OCI-LY3 (cell line): ENCODE measurements around the gene TSPO2.

ENCODE experiments used
- H2AFZ ChIP-seq: fragments of 200-600, 300-600 bp; shearing (Covaris generic); 2 replicates; pipeline ENCODE4 v1.6.0; 2014; ENCODE audit warnings: antibody characterized with exemption, low read depth, low read length
- H3K27ac ChIP-seq: fragments of 200-600, 300-600 bp; sonication (generic); 2 replicates; pipeline ENCODE4 v1.5.1; 2014; ENCODE audit warnings: mild to moderate bottlenecking, low read length, moderate library complexity, mixed read lengths
- H3K27me3 ChIP-seq: fragments of 200-600, 300-600 bp; sonication (generic); 2 replicates; pipeline ENCODE4 v1.6.1; 2014; ENCODE audit warnings: low read depth, low read length, mixed read lengths
- H3K36me3 ChIP-seq: fragments of 200-600, 300-600 bp; sonication (generic); replicated peaks from 2 replicates; pipeline ENCODE3; 2014; ENCODE audit warnings: low read depth, low read length, mixed read lengths
- H3K4me1 ChIP-seq: fragments of 300-600, 200-600 bp; sonication (generic); 2 replicates; pipeline ENCODE4 v1.6.1; 2014; ENCODE audit warnings: low read length, mixed read lengths
- H3K4me2 ChIP-seq: fragments of 200-600, 300-600 bp; sonication (generic); 2 replicates; pipeline ENCODE4 v1.6.1; 2014; ENCODE audit warnings: low read length, mixed read lengths
- H3K4me3 ChIP-seq: fragments of 300-600, 200-600 bp; sonication (generic); 2 replicates; pipeline ENCODE4 v1.5.1; 2014; ENCODE audit warnings: antibody characterized with exemption, mild to moderate bottlenecking, low read length, moderate library complexity
- H3K79me2 ChIP-seq: fragments of 300-600, 200-600 bp; shearing (Covaris generic); 2 replicates; pipeline ENCODE4 v1.6.1; 2014; ENCODE audit warnings: mild to moderate bottlenecking, low read length, mixed read lengths
- H3K9ac ChIP-seq: fragments of 300-600, 200-600 bp; shearing (Covaris generic); 2 replicates; pipeline ENCODE4 v1.6.0; 2014; ENCODE audit warnings: mild to moderate bottlenecking, low read length, moderate library complexity
- H3K9me3 ChIP-seq: fragments of 200-600, 300-600 bp; shearing (Covaris generic); 2 replicates; pipeline ENCODE4 v1.6.1; 2014; ENCODE audit warnings: low read length, mixed read lengths; ENCODE audit not compliant: insufficient read depth
- H4K20me1 ChIP-seq: fragments of 200-600, 300-600 bp; sonication (generic); 2 replicates; pipeline ENCODE4 v1.6.1; 2016; ENCODE audit warnings: low read length, mixed read lengths; ENCODE audit not compliant: insufficient read depth
- EZH2phosphoT487 ChIP-seq: fragments of 200-600 bp; shearing (Covaris generic); IDR thresholded peaks from 2 replicates; pipeline ENCODE4 v1.6.1; 2018; ENCODE audit warnings: antibody characterized with exemption, mixed run types, low read depth
- TF ChIP-seq, protein P1 (sequence below): fragments of 200-600, 300-600 bp; sonication (generic); IDR thresholded peaks from 2 replicates; pipeline ENCODE4 v1.5.1; 2014; ENCODE audit warnings: antibody characterized with exemption, low read length, low read depth

TSPO2 gene

DNA sequence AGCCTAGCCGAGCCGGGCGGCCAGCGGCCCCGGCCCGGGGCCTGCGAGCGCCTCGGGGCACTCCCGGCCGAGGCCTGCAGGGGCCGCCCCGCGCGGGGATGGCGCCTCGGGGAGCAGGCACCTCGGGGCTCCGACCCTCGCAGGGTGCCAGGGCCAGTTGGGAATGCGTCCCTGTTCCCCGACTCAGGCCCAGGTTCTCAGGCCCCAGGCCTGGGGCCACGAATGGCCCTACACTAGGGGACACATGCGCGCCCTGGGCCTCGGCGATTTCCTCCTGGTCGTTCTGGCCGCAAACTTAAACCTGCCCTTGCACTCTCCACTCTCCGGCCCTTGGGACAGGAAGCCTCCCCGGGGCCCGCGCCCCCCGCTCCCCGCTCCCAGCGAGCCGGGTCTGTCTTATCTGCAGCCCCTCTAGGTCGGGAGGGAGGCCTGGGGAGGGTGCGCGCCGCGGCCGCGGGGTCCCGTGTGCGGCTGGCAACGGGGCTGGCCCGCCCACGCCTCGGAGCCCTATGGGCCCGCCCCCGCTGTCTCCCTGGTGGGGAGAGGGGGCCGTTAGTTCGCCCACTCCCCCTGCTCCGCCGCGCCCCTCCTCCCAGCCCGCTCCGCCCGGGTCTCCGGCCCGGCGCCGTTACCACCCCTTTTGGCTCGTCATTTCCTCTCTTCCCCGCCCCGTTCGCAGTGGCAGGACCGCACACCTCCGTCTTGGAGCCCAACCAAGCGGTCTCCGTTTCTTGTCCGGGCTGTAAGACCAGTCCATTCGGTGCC is 31.1 kb downstream of the TSPO2 start:
- TF ChIP-seq, protein P1, sequence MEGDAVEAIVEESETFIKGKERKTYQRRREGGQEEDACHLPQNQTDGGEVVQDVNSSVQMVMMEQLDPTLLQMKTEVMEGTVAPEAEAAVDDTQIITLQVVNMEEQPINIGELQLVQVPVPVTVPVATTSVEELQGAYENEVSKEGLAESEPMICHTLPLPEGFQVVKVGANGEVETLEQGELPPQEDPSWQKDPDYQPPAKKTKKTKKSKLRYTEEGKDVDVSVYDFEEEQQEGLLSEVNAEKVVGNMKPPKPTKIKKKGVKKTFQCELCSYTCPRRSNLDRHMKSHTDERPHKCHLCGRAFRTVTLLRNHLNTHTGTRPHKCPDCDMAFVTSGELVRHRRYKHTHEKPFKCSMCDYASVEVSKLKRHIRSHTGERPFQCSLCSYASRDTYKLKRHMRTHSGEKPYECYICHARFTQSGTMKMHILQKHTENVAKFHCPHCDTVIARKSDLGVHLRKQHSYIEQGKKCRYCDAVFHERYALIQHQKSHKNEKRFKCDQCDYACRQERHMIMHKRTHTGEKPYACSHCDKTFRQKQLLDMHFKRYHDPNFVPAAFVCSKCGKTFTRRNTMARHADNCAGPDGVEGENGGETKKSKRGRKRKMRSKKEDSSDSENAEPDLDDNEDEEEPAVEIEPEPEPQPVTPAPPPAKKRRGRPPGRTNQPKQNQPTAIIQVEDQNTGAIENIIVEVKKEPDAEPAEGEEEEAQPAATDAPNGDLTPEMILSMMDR: no peak
- TF ChIP-seq EZH2phosphoT487: no peak
- peak overlapping the region; percentile 97 for H3K9ac ChIP-seq

DNA sequence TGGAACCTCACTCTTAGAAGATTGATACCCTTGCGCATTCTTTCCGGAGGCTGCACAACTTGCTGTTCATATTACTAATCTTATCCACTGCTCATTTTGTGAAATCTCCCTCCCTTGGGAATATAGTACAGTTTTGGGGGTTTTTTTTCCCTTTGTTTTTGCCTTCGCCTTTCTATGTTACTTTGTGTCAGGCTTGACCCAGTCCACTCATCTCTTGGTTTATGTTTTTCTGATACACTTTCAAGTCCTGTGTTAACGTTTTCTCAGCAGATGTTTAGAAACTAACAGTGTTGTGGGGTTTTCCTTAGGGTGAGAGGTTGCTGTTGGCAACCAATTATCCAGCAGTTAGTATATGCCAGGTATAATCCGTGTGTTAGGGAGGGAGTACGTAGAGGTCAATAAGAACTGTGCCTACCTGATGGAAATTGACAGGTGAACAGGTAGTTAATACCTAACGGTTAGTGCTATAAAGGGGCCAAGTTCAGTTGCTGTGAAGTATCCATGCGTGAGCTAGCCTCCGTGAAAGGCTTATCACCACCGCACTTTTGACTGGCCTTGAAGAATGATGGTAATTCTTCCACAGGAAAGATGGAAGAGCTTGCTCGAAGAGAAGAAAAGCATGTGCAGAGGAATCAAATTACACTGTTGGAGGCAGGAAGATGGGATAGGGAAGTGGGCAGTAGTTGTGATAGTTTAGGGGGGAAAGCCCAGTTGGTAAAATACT is 31.9 kb downstream of the TSPO2 start:
- Histone ChIP-seq H3K36me3 (peaks cover 16% of the 10 kb centered on the region), H3K79me2 (peaks cover 70% of the 10 kb centered on the region), H3K27ac (peak overlapping the region; percentile 92), H3K4me2 (peak overlapping the region; percentile 96), H2AFZ (no peak overlapping the region), H3K9me3 (no peaks in the 10 kb centered on the region), H3K9ac (peak overlapping the region; percentile 97), H3K27me3 (no peaks in the 10 kb centered on the region), H3K4me3 (peak overlapping the region; percentile 77), H3K4me1 (peaks cover 31% of the 10 kb centered on the region), H4K20me1 (peaks cover 37% of the 10 kb centered on the region)
- TF ChIP-seq EZH2phosphoT487: no peak
- TF ChIP-seq, protein P1: no peak

More for the DNA sequence above, 31.1 kb downstream of the TSPO2 start:
- Histone ChIP-seq H3K4me2 (peak overlapping the region; percentile 96), H2AFZ (no peak overlapping the region), H3K4me3 (peak overlapping the region; percentile 77), H3K79me2 (peaks cover 63% of the 10 kb centered on the region), H3K9me3 (no peaks in the 10 kb centered on the region), H3K27me3 (no peaks in the 10 kb centered on the region), H4K20me1 (peaks cover 37% of the 10 kb centered on the region), H3K36me3 (peaks cover 9% of the 10 kb centered on the region), H3K27ac (peak overlapping the region; percentile 92), H3K4me1 (peaks cover 31% of the 10 kb centered on the region)

DNA sequence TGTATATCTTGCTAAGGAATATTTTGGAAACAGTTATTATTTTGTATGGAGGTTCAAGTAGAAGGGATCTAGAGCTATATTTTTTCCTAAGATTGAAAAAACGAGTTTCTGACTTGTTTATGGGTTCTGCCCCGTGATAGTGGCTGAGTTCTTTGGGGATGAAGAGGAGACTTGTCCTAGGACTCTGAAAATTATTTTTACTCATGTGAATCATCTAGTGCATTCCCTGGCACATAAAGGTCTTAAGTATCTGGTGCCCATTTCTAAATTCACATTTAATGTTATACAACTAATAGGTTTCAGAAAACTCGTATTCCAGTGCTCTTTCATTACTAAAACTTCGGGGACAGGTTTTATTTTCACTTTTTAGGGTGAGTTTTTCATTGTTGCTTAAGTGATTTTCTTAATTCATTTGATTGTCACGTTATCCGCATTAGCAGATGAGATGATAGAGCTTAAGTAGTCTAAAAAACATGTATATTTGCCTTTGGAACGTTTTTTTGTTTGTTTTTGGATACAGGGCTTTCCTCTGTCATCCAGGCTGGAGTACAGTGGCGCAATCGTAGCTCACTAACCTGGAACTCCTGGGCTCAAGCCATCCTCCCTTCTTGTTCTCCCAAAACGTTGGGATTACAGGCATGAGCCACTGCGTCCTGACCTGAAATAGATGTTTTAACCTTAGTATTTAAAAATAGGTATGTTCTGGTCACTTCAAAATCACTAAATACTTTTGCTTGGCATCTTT is 32.6 kb downstream of the TSPO2 start:
- Histone ChIP-seq H3K4me2 (peak overlapping the region; percentile 96), H3K79me2 (peaks cover 77% of the 10 kb centered on the region), H3K4me3 (peak overlapping the region; percentile 77), H2AFZ (no peak overlapping the region), H4K20me1 (peaks cover 37% of the 10 kb centered on the region), H3K27me3 (no peaks in the 10 kb centered on the region), H3K4me1 (peaks cover 31% of the 10 kb centered on the region), H3K36me3 (peaks cover 19% of the 10 kb centered on the region), H3K9ac (peak overlapping the region; percentile 97; the same call in 1 of the 2 replicates), H3K9me3 (no peaks in the 10 kb centered on the region), H3K27ac (peak overlapping the region; percentile 92; the same call in 1 of the 2 replicates)
- TF ChIP-seq, protein P1: no peak
- TF ChIP-seq EZH2phosphoT487: no peak
